ENCODE data around the gene WWC2.
"Not testable (repeated sequence)": the region's sequence is repeated elsewhere in the genome, so short reads cannot be mapped to it uniquely, and the experiment has no call there.

Gene WWC2

GRCh38 chr4:183107891-183108459 is 8.9 kb downstream of the WWC2 start:
- TF ChIP-seq CTCF (IDR thresholded peaks at IDR 0.05; ENCODE audit: extremely low read depth, insufficient read depth, missing control alignments) = no peak
- in situ Hi-C loops (cut with MboI; ENCODE audit: low pct_unique_long_range_greater_than_20kb, low sequenced_read_pairs, unreplicated experiment) = no loop called here
- DNase-seq (ENCODE audit: low spot score) = no peak

- TF ChIP-seq CTCF (IDR thresholded peaks at IDR 0.05; ENCODE audit: extremely low read depth, insufficient read depth, missing control alignments) = no peak
- in situ Hi-C loops (cut with MboI; ENCODE audit: low pct_unique_long_range_greater_than_20kb, low sequenced_read_pairs, unreplicated experiment) = no loop called here
- no peak for DNase-seq (ENCODE audit: low spot score)
Measured at GRCh38 chr4:183110244-183110643, 11.2 kb downstream of the WWC2 start.

- no peak for TF ChIP-seq CTCF (IDR thresholded peaks at IDR 0.05; ENCODE audit: extremely low read depth, insufficient read depth, missing control alignments)
- DNase-seq (ENCODE audit: low spot score) = no peak
- in situ Hi-C loops (cut with MboI; ENCODE audit: low pct_unique_long_range_greater_than_20kb, low sequenced_read_pairs, unreplicated experiment) = no loop called here
Measured at GRCh38 chr4:183111452-183111885, 12.4 kb downstream of the WWC2 start.

GRCh38 chr4:183118141-183118540 is 19.1 kb downstream of the WWC2 start:
- TF ChIP-seq CTCF (IDR thresholded peaks at IDR 0.05; ENCODE audit: extremely low read depth, insufficient read depth, missing control alignments) = no peak
- in situ Hi-C loops (cut with MboI; ENCODE audit: low pct_unique_long_range_greater_than_20kb, low sequenced_read_pairs, unreplicated experiment) = no loop called here
- no peak for DNase-seq (ENCODE audit: low spot score)

- no peak for TF ChIP-seq CTCF (IDR thresholded peaks at IDR 0.05; ENCODE audit: extremely low read depth, insufficient read depth, missing control alignments)
- in situ Hi-C loops (cut with MboI; ENCODE audit: low pct_unique_long_range_greater_than_20kb, low sequenced_read_pairs, unreplicated experiment) = no loop called here
- DNase-seq (ENCODE audit: low spot score) = no peak
Measured at GRCh38 chr4:183118585-183118984, 19.5 kb downstream of the WWC2 start.

- in situ Hi-C loops (cut with MboI; ENCODE audit: low pct_unique_long_range_greater_than_20kb, low sequenced_read_pairs, unreplicated experiment); DNase-seq (ENCODE audit: low spot score): not testable (repeated sequence)
Measured at GRCh38 chr4:183121660-183122059, 22.6 kb downstream of the WWC2 start.

- no peak for TF ChIP-seq CTCF (IDR thresholded peaks at IDR 0.05; ENCODE audit: extremely low read depth, insufficient read depth, missing control alignments)
- DNase-seq (ENCODE audit: low spot score) = no peak
- in situ Hi-C loops (cut with MboI; ENCODE audit: low pct_unique_long_range_greater_than_20kb, low sequenced_read_pairs, unreplicated experiment) = no loop called here
Measured at GRCh38 chr4:183124228-183124627, 25.2 kb downstream of the WWC2 start.
